LNCAP (cell line): ENCODE results near the gene MMP14.
A peak's percentile ranks its signal among the peaks of the same experiment; 100 is the strongest.

ENCODE experiments used
- TF ChIP-seq, protein P1 (sequence below): fragments of 450-650 bp; IDR thresholded peaks from 2 replicates; pipeline ENCODE4 v1.5.1; 2017; ENCODE audit warnings: mild to moderate bottlenecking

Gene MMP14

DNA sequence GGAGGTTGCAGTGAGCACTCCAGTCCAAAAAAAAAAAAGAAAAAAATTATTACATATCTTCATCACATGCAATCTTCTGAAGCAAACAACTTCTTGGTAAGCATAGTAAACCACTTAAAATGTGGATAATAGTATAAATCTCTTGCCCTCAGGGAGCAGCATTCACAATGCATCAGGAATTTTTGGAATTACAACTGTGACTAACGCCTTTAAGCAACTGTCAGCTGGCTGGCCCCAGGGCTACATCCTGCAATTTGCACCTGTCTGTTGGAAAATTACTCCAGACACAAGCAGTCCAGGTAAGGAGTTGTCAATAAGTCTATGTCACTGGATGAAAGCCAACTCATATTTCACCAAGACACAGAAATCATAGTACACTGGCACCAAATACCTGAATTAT lies 15.7 kb upstream of the MMP14 start:
- TF ChIP-seq, protein P1, sequence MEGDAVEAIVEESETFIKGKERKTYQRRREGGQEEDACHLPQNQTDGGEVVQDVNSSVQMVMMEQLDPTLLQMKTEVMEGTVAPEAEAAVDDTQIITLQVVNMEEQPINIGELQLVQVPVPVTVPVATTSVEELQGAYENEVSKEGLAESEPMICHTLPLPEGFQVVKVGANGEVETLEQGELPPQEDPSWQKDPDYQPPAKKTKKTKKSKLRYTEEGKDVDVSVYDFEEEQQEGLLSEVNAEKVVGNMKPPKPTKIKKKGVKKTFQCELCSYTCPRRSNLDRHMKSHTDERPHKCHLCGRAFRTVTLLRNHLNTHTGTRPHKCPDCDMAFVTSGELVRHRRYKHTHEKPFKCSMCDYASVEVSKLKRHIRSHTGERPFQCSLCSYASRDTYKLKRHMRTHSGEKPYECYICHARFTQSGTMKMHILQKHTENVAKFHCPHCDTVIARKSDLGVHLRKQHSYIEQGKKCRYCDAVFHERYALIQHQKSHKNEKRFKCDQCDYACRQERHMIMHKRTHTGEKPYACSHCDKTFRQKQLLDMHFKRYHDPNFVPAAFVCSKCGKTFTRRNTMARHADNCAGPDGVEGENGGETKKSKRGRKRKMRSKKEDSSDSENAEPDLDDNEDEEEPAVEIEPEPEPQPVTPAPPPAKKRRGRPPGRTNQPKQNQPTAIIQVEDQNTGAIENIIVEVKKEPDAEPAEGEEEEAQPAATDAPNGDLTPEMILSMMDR = no peak

- TF ChIP-seq, protein P1 = no peak
These were observed 15.0 kb upstream of the MMP14 start for GRCh38 chr14:22821193-22822015.

DNA sequence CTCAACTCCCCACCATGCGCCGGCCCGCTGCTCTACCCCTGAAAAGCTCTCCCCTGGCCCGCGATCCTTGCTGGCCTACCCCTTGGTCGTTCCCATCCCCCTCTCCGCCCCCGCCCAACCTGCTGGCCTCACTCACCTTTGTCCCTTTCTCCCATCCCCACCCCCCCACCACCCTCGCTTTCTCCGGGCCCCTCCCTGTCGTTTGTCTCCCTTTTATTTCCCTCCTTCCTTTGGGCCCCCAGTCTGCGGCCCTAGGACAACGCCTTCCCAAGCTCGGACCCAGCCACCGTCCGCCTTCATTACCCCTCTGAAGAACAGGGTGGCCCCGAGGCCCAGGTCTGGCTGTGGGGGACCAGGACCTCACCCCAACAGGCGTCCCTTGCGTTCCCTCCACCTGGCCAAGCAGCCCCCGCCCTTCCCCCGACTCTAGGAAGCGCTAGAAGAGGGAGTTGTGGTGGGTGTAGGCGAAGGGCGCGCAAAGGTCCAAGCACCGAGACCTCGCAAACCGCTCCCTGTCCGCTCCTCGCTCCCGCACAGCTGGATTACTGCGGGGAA lies 14.3 kb upstream of the MMP14 start:
- TF ChIP-seq, protein P1 = no peak

DNA sequence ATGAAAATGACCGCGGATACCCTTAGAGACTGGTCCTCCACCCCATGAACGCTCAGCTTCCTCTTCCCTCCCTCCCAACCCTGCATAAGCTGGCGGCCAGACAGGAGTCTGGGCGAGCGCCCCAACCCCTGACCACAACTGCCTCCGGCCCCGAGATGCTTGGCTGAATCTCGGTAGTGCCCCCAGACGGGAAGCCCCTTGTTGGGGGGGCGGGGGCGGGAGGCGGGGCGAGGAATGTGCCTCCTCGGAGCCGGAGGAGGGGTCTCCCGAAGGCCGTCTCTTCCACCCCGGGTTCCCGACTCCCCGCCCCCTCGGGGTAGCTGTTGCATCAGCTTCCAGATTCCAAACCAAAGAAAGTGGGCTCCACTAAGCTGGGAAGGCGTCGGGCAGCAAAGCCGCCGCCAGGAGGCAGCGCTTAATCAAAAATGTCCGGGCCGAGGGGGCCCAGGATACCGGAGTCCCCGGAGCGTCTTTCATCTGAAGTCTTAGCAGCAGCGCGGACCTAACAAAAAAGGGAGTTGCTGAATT lies 13.8 kb upstream of the MMP14 start:
- TF ChIP-seq, protein P1 = peak; percentile 53

DNA sequence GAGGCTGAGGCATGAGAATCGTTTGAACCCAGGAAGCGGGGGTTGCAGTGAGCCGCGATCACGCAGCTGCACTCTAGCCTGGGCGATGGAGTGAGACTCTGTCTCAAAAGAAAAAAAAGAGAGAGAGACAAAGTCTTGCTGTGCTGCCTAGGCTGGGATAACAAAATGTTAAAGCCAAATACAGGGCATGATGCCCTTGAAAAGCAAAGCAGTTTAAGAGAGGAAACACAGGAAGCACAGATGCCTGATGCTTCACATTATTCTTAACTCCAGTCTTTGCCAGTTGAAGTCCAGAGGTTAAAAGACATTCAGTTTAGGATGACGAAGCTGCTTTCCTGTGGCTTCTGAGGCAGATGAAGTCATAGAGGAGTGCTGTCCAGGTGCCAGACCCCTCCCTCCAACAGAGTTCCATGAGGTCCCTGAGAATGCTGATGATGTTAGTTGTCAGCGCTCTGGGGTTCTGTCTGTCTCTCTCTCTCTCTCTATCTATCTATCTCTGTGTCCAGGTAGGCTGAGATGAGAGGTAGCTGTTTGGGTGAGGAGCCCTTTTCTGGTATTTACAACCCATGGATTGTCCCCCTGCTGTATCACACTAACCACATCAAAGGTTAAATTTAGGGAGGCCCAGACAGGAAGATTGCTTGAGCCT lies 11.6 kb upstream of the MMP14 start:
- TF ChIP-seq, protein P1 = no peak

- TF ChIP-seq, protein P1 = no peak
These were observed 6.5 kb upstream of the MMP14 start, which contains the start of gene MRPL52 for GRCh38 chr14:22829661-22830442. MRPL52 (plus strand) TSS chr14:22829887; CDS start chr14:22829913, 26 bp downstream.

GRCh38 chr14:22830443-22831010 lies 5.9 kb upstream of the MMP14 start:
- TF ChIP-seq, protein P1 = no peak
